H1 (cell line): ENCODE results near the gene SERINC4. TPM values are rescaled to one million over a fixed set of nuclear protein-coding genes. Genes with fewer than 3 reads are reported as not detected.

Experiments used
- PHF8 ChIP-seq: fragments of 200-600 bp; sonication (generic); conservative IDR thresholded peaks from 2 replicates; pipeline ENCODE4 v1.7.1; 2012; ENCODE audit warnings: low read depth, mild to moderate bottlenecking, inconsistent platforms, low read length, moderate library complexity
- POLR2A ChIP-seq, 2 experiments: IDR thresholded peaks; 1 replicate in 1 of 2; 2 replicates in 1 of 2; pipeline ENCODE4 v1.6.1; 2011; ENCODE audit warnings: low read depth in 2 of 2, low read length in 2 of 2, mild to moderate bottlenecking in 2 of 2; ENCODE audit errors: control extremely low read depth in 1 of 2
- polyA plus RNA-seq, 7 experiments: library from polyadenylated mRNA; depleted of rRNA in 3 of 7; stranded (reverse) in 5 of 7; unstranded in 2 of 7; fragments of >200 nt in 5 of 7; fragments of 200-250 nt in 2 of 7; gene quantifications; 1 replicate in 5 of 7; 2 replicates in 1 of 7; 4 replicates in 1 of 7; pipeline versions ENCODE4 v1.2.1 to v1.2.3, GENCODE V29; 2011 to 2013; ENCODE audit warnings: missing spikeins in 2 of 7, mixed read lengths in 2 of 7
- total RNA-seq: library from RNA; stranded (reverse); fragmentation: NEBNext Ultra II Directional; extraction: Animal tissue kit (Norgen Biotek cat#: 25700); gene quantifications from 2 replicates; pipeline ENCODE4 v1.2.1, GENCODE V29; 2021

The SERINC4 gene
- total and polyA plus RNA-seq, 2 of the 8 experiments (the other 6 are each of a cell fraction or from before 2014, with no cell fraction given), result 0.08 TPM; not detected in 1

- no peak for TF ChIP-seq PHF8
- TF ChIP-seq POLR2A (IDR thresholded peaks at IDR 0.05; ENCODE audit: control extremely low read depth in 1 of 2, low read depth in 2 of 2, low read length in 2 of 2), result no peak
Measured at GRCh38 chr15:43808960-43809678, 9.1 kb upstream of the SERINC4 start (continued).
